ENCODE measurements around the gene NRG2.

The NRG2 gene

DNA sequence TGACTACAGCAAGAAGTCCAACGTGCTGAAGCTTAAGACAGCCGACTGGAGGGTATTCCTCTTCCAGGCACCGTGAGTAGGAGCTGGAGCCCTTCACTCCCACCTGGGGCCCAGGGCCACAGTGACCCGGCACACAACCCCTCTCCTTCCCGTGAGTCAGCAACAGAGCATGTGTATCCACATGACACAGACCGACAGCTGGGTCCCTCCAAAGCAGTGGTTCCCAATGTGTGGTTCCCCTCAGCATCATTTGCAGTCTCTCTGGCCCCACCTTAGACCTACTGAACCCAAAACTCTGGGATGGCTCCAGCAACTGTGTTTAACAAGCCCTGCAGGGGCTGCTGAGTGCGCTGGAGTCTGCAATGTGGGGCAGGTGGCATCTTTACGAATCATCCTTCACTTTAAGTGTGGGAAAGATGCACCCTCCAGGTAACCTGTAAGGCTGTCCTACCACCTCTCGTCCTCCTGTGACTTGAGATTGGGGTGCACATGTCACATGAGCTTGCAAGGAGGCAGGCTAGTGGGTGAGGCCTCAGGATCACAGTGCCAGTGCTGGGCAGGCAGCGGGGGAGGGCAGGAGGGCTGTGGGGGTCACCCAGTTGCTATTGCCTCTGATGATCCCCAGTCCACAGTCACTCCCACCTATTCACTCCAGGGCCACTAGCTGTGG, 205.3 kb downstream of the NRG2 start:
- no peak for DNase-seq (ENCODE audit: low spot score)

DNA sequence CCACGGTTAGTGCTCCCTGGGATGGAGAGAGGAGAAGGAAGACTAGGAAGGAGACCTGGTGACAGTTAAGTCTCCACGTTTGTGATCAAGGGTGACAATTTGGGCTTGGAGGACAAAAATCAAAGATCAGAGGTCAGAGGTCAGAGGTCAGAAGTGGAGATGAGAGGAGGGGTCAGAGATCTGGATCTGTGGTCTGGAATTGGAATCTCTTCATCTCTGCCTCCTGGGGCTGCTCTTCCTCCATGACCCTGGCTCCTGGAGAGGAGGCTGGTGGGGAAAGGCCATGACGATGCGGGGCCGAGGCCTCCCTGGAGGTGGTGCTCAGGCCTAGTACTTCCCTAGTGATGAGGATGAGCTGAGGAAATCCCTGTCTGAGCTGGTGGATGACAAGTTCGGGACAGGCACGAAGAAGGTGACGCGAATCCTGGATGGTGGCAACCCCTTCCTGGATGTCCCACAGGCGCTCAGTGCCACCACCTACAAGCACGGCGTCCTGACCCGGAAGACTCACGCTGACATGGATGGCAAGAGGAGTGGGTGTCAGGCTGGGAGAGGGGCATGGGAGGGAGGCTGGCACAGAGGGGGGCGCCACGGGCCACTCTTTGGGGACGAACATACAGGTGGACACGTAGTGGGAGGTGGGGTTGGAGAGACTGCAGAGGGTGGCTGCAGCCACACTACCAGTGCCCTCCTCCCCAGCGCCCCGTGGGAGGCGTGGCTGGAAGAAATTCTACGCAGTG, 206.5 kb downstream of the NRG2 start:
- DNase-seq (ENCODE audit: low spot score) = no peak

DNA sequence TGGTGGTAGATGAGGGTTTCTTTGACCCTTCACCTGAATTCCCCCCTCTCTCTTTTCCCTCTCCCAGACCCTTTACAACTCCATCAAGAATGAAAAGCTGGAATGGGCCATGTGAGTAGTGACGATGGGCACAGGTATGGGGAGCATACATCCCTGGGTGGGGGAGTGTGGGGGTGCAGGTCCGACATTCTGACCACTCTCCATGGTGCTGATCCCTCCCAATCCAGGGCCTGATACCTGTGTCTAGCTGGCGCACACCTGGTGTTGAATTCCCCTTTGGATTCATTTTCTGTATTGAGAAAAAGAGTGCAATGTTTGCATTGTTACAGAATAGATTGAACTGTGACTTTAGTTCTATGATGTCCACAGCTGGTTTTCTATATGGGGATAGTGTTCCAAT, 207.4 kb downstream of the NRG2 start:
- DNase-seq (ENCODE audit: low spot score) = no peak

DNA sequence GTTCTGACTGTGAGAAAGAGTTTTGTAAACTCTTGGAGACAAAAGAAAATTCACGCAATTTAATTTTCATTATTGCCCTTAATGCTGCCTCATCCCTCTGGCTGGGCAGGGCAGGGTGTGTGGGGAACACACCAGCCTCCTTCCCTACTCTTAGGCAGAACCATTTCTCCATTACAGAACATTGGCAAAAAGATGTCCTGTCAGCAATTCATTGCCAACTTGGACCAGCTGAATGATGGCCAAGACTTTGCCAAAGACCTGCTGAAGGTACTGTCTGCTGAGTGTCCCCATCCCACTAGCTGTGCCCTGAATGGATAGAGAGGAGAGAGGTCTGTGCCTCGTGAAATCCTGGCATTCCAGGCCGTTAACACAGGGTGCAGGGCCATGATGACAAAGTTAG, 209.6 kb downstream of the NRG2 start:
- no peak for DNase-seq (ENCODE audit: low spot score)

DNA sequence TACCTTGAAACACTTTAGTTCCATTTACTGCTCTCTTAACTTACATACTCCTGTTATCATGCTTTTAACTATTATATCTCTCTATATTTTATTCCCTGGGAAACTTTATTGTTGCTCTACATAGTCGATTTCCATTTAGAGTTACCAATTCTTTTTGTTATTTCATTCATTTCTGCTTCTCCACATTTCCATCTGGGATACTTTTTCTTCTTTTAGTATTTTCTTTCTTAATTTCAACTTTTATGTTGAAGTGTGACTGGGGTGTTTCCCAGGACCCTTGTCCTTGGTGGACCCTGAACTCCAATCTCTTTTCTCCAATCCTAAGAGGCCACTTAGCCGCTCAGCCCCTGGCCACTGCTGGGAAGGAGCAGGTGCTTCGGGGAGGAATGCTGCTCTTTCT, 211.5 kb downstream of the NRG2 start:
- DNase-seq (ENCODE audit: low spot score) = no peak

DNA sequence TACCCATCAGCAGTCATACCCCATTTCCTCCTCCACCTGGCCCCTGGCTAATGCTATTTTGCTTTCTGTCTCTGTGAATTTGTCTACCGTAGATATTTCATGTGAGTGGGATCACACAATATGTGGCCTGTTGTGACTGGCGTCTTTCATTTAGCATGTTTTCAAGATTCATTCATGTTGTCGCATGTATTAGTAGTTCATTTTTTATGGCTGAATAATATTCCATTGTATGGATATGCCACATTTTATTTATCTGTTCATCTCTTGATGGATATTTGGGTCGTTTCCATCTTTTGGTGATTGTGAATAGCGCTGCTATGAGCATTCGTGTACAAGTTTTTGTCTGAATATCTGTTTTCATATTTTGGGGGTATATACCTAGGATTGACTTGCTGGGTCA, 213.6 kb downstream of the NRG2 start:
- no peak for DNase-seq (ENCODE audit: low spot score)

DNA sequence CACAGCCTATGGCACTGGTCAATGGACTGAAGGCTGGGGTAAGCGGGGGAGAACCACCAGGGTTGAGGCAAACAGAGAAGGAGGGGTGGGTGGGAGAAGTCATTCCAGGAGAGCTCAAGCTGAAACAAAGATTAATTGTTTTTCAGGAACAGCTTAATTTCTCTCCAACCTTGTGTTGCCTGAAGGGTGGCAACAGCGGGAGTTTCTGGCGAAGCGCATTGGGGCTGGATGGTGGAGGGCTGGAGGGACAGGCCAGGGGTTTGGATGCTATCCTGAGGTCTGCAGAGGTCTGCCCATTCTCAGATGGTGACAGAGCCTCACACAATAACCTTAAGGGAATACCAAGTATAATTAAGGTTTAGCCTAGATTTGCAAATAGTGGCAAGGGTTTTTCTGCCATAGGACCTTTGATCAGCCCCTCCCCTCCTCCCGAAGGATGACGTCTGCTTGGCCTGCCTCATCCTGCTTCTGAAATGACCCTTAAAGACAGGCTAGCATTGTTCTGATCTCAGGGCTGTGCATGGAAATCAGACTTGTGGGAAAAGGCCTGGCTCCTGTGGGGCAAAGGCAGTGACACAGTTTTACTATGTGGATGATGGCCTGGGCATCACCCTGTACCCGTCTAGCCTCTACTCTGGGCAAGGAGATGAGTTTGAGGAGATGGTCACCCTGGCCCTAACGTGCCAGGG, 214.7 kb downstream of the NRG2 start:
- no peak for DNase-seq (ENCODE audit: low spot score)

DNA sequence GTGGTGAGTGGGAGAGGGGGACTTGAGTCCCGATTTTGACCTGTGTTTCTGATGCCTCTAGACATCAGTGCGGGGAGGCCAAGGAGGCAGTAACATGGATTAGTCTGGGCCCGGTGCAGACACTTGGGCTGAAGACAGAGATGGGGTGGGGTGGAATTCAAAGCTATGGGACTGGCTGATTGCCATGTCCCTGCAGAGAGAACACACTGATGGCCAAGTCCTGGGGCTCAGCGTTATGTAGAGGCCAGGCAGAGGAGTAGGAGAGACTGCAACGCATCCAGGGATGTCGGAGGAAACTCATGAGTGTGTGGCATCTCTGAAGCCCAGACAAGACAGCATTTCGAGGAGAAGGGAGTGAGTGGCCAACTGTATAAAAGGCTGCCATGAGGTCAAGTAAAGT, 217.4 kb downstream of the NRG2 start:
- no peak for DNase-seq (ENCODE audit: low spot score)

DNA sequence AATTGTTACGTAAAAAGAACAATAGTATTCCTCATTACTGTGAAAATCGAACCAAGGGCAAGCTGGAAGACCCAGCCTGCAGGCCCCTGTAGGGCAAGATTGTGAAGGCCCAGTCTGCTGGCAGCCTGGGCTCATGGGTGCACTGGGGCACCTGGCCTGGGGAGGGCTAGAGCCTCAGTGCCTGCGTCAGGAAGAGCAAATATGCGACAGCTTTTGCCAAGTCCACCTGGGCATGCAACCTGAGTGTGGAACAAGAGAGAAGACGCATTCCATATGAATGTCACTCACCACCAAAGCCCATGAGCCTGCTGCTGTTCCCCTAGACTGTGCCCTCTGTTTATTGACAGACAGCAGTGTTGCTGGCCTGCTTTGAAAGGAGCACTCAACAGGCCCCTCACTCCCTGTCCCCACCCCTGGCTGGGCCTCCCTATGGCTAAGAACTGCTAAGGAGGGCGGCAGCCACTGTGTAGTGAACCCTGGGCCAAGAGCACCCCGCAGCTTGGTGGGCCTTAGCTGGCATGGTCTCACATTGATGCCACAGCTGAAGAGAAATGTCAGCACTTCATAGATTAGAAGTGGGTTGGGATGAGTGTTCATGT, 219.2 kb downstream of the NRG2 start:
- DNase-seq (ENCODE audit: low spot score) = no peak

DNA sequence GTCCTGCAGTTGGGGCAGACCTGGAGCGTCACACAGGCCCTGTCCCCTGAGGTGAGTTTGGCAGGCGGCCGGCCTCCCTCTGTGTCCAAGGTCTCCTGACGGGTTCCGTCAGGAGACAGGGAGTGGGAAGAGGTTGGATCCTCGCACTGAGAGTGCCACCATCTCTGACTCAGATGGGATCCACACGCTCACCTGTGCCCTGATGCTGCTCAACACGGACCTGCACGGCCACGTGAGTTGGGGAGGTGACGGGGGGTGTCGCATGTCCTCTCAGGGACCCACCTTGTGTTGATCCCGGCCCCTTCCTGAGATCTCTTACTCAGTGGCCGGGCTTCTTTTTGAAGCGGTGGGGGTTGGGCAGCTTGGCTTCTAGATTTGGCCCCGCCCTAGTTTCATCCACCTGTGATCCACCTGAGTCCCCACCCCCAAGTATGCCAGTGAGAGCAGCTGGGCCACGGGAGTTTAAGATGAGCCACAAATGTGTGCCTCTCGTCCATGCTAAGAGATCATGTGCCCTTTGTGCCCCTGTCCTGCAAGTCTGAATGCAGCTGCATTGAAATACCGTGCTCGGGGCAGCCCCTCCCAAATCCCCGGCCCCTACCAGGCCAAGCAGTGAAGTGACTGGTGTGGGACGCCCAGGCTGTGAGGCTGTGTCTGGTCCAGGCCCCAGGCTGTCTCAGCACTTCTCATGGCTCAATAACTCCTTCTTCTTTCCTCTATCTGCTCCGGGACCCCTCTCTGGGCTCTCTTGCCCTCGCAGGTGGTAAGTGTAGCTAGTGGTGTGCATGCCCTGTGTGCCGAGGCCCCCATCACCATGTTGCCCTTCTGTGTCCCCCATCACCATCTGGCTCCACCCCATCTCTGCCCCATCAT, 220.3 kb downstream of the NRG2 start:
- DNase-seq (ENCODE audit: low spot score) = no peak

DNA sequence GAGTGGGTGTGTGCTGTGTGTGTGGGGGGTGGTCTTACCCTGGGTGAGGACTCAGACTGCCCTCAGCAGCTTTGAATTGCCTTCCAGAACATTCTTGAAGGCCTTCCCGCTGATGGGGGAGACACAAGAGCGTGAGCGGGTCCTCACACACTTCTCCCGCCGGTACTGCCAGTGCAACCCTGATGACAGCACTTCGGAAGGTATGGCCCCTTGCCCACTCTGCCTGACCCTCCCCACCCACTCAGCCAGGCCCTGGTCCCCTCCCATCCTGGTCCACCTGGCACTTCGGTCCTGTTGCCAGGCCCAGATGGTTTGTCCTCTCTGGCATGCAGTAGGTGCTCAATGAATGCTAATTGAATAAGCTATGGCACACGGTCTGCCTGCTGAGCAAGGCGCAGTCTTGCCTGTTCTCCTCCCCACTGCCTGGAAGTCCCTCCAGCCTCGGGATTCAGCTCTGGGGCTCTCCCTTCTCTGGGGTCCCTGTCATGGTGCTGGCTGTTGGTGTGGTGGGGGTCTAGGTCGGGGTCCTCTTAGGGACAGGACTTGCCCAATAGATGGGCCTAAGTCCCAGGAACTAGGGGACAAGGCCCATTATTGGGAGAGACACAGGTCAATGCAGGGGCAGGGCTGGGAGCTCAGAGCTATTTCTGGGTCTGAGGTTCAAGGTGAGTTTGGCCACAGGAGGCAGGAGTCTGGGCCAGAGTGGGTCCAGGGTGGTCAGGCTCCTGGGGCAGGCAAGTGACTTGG, 221.1 kb downstream of the NRG2 start:
- no peak for DNase-seq (ENCODE audit: low spot score)

DNA sequence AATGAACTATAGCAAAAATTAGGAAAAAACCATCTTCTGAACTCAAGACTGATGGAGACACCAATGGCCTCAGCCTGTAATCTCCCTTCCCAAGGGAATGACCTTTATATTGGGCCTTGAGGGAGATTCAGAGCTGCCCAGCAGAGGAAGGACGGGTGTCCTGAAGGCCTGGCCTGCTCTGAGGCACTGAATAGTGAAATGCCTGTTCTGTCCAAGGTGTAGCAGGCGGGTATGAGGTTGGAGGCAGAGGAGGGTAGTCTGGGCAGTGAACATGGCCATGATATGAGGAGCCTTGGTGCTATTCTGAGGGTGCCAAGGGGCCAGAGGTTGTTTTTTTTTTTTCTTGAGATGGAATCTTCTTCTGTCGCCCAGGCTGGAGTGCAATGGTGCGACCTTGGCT, 222.5 kb downstream of the NRG2 start:
- DNase-seq (ENCODE audit: low spot score) = no peak

DNA sequence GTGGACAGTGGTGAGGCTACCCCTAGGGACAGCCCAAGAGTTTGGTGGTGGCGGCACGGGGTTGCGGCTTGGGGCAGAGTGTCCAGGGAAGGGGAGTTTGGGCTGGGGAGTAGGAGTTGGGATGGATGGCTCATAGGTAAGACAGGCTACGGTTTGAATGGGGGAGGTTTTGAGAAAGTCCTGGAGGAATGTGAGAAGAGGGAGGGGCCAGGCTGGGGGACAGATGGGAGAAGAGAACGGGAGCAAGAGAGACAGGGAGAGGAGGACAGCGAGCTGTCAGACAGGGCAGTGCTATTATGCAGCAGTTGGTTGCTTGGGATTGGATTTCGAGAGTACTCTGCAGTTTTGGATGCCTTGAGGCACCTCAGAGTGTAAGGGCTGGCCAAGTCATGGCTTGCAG, 223.0 kb downstream of the NRG2 start:
- DNase-seq (ENCODE audit: low spot score) = no peak

DNA sequence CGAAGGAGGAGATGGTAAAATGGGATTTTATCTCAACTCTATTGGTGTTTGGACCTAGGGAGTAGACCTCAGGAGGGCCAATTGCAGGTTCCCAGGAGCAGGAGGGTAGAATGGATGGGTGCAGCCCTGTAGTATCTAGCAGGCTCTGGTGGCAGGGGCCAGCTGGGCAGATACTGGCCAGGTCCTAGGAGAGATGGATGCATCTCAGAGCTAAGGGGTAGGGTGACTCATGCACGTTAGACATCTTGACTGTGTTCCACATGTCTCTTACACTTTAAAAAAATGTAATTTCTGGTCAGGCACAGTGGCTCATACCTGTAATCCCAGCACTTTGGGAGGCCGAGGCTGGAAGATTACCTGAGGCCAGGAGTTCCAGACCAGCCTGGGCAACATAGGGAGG, 225.1 kb downstream of the NRG2 start:
- DNase-seq (ENCODE audit: low spot score) = no peak

DNA sequence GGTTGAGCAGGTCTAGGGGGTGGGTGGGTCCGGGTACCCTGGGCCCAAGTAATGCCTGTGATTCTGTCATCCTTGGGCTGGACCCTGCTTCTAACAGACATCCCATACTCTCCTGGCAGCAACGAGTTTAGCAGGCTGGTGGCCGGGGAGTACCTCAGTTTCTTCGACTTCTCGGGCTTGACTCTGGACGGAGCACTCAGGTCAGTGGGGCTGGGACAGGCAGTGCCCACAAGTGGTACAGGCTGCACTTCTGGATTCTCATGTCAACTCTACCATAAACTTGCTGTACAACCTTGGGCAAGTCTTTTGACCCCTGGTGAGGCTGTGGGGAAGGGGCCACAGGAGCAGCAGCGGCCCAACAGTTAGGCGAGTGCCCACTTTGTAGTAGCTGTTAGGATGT, 225.7 kb downstream of the NRG2 start:
- DNase-seq (ENCODE audit: low spot score) = no peak

DNA sequence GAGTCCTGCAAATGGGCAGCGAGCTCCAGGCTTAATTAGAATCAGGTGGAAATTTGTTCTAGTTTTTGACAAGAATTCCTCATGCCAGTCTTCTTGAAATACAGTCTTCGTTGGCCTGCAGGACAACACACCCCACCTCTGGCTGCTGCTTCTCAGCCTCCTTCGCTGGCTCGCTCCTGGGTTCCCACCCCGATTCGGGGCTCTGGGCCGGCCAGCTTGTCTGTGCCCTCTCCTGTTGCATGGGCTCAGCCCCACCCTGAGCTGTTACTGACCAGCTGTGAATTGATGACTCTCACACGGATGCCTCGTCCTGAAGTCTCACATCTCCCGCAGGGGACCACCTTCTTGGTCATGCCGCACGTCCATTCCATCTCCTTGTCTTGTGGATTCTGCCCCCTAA, 226.5 kb downstream of the NRG2 start:
- no peak for DNase-seq (ENCODE audit: low spot score)

DNA sequence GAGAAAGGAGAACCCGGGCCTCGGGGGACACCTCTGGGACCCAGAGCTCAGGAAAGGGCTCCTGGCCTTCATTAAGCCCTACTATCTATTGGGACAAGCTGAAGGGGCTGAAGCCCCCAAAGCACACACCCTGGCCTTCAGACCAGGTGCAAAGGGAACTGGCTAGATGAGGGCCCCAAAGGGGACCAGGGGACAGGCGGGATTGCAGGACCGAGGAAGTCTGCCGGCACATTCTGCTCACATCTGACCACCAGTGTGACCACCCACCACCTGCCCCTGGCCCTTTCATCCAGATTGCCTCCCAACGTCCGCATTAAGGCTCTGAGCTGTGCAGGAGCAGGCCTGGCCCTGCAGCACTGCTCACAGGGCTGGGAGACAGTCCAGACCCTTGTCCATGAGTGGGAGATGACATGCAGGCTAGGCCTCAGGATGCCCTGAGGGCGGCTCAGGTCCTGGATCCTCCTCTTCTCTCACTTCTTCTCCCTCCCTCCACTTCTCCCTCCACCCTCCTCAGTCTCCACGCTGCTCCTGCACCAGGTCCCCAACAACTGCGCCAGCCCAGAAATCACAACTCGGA, 228.3 kb downstream of the NRG2 start:
- no peak for DNase-seq (ENCODE audit: low spot score)

DNA sequence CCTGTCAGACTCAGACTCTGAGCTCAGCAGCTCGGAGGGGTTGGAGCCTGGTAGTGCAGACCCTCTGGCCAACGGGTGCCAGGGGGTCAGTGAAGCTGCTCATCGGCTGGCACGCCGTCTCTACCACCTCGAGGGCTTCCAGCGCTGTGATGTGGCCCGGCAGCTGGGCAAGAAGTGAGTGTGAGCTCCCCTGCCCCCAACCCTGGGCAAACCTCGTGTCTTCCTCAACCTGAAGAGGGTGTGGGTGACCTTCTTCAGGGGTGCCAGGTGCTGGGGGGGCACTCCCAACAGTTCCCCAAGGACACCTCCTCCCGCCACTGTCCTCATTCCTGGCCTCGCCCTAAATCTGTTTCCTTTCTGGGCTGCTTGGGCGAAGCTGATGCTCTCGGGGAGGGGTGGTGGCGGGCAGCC, 228.9 kb downstream of the NRG2 start:
- DNase-seq (ENCODE audit: low spot score) = no peak

DNA sequence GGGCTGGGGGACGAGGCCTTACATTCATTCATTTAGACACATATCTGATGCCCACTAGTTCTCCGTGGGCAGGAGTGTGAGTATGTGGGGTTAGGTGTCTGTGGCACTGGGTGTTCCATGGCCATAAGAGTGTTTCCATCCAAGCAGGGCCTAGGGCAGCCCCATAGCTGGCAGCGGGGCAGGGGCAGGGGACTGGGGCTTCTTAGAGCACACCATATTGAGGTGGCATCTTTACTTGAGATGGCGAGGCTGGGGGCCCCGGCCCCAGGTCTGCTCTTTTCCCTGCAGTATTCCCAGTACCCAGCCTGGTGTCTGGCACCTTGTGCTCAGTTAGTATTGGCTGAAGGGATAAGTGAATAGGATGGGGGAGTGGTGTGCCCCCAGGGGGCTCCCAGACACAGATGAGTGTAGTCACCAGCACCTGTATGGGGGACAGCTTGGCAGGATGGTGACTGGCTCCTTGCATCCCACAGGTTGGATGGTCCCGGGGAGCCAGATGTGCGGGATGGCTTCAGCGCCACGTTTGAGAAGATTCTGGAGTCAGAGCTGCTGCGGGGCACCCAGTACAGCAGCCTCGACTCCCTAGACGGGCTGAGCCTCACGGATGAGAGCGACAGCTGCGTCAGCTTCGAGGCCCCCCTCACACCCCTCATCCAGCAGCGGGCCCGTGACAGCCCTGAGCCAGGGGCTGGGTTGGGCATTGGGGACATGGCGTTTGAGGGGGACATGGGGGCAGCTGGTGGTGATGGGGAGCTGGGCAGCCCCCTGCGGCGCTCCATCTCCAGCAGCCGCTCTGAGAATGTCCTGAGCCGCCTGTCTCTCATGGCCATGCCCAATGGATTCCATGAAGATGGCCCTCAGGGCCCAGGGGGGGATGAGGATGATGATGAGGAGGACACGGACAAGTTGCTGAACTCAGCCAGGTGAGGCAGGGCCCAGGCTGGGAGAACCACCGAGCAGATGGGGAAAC, 230.0 kb downstream of the NRG2 start:
- no peak for DNase-seq (ENCODE audit: low spot score)

DNA sequence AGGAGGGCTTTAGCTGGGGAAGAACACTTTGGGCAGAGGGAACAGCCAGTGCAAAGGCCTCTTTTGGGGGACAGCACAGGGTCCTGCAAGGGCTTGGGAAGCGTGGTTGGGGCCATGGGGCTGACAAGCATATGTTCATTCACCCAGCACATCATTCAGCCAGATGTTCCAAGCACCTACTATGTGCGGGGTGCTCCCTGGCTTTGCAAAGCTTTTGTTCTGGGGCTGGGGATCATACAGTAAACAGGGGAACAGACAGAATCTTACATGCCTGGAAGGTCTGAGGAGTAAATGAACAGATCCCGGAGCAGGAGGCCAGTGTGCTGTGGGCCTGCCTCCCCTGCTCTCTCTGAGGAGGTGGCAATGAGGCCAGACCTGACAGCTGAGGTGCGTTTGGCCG, 230.8 kb downstream of the NRG2 start:
- DNase-seq (ENCODE audit: low spot score) = no peak

Measured in kidney tubule cell (primary cell).